ENCODE data around the gene MGAT5B. TPM values are rescaled to one million over a fixed set of nuclear protein-coding genes. Genes with fewer than 3 reads are reported as not detected.
"Not testable (repeated sequence)": the region's sequence is repeated elsewhere in the genome, so short reads cannot be mapped to it uniquely, and the experiment has no call there.

The MGAT5B gene
- total RNA-seq, 1 donor from 2014 or later, result 5.1 TPM

GRCh38 chr17:76973040-76973439 lies 104.8 kb downstream of the MGAT5B start:
- H3K4me3 ChIP-seq (ENCODE audit: low read depth, low read length), result no peak overlapping the region
- H3K27me3 ChIP-seq (ENCODE audit: control insufficient read depth, insufficient read depth, low read length), result peaks cover 12% of the 10 kb centered on the region
- no peak for DNase-seq (ENCODE audit: low read depth)
- H3K36me3 ChIP-seq (ENCODE audit: control insufficient read depth, insufficient read depth, low read length), result no peaks in the 10 kb centered on the region
- no peak for TF ChIP-seq CTCF (IDR thresholded peaks at IDR 0.05; ENCODE audit: insufficient read depth, low read length, poor library complexity, severe bottlenecking)

GRCh38 chr17:76974721-76975120 lies 106.5 kb downstream of the MGAT5B start:
- no peak overlapping the region for H3K4me3 ChIP-seq (ENCODE audit: low read depth, low read length)
- H3K27me3 ChIP-seq (ENCODE audit: control insufficient read depth, insufficient read depth, low read length), result peaks cover 6% of the 10 kb centered on the region
- no peak for TF ChIP-seq CTCF (IDR thresholded peaks at IDR 0.05; ENCODE audit: insufficient read depth, low read length, poor library complexity, severe bottlenecking)
- no peaks in the 10 kb centered on the region for H3K36me3 ChIP-seq (ENCODE audit: control insufficient read depth, insufficient read depth, low read length)
- DNase-seq (ENCODE audit: low read depth), result no peak

GRCh38 chr17:76978050-76978449 lies 109.8 kb downstream of the MGAT5B start:
- H3K27me3 ChIP-seq (ENCODE audit: control insufficient read depth, insufficient read depth, low read length); H3K36me3 ChIP-seq (ENCODE audit: control insufficient read depth, insufficient read depth, low read length): not testable (repeated sequence)

GRCh38 chr17:76981545-76982295 lies 113.5 kb downstream of the MGAT5B start:
- TF ChIP-seq CTCF (IDR thresholded peaks at IDR 0.05; ENCODE audit: insufficient read depth, low read length, poor library complexity, severe bottlenecking), result no peak
- no peak for DNase-seq (ENCODE audit: low read depth)

More at GRCh38 chr17:76978050-76978449, 109.8 kb downstream of the MGAT5B start:
- DNase-seq (ENCODE audit: low read depth); H3K4me3 ChIP-seq (ENCODE audit: low read depth, low read length): not testable (repeated sequence)

GRCh38 chr17:76982408-76983074 lies 114.3 kb downstream of the MGAT5B start:
- Histone ChIP-seq H3K36me3 (ENCODE audit: control insufficient read depth, insufficient read depth, low read length) (no peaks in the 10 kb centered on the region), H3K4me3 (ENCODE audit: low read depth, low read length) (no peak overlapping the region), H3K27me3 (ENCODE audit: control insufficient read depth, insufficient read depth, low read length) (peaks cover 19% of the 10 kb centered on the region)
- DNase-seq (ENCODE audit: low read depth), result no peak
- TF ChIP-seq CTCF (IDR thresholded peaks at IDR 0.05; ENCODE audit: insufficient read depth, low read length, poor library complexity, severe bottlenecking), result no peak

More at GRCh38 chr17:76981545-76982295, 113.5 kb downstream of the MGAT5B start:
- no peaks in the 10 kb centered on the region for H3K36me3 ChIP-seq (ENCODE audit: control insufficient read depth, insufficient read depth, low read length)
- peaks cover 14% of the 10 kb centered on the region for H3K27me3 ChIP-seq (ENCODE audit: control insufficient read depth, insufficient read depth, low read length)
- no peak overlapping the region for H3K4me3 ChIP-seq (ENCODE audit: low read depth, low read length)

GRCh38 chr17:76983075-76983775 lies 115.0 kb downstream of the MGAT5B start:
- DNase-seq (ENCODE audit: low read depth), result no peak
- no peak overlapping the region for H3K4me3 ChIP-seq (ENCODE audit: low read depth, low read length)
- H3K36me3 ChIP-seq (ENCODE audit: control insufficient read depth, insufficient read depth, low read length), result no peaks in the 10 kb centered on the region
- TF ChIP-seq CTCF (IDR thresholded peaks at IDR 0.05; ENCODE audit: insufficient read depth, low read length, poor library complexity, severe bottlenecking), result no peak
- H3K27me3 ChIP-seq (ENCODE audit: control insufficient read depth, insufficient read depth, low read length), result peaks cover 20% of the 10 kb centered on the region

Data from kidney epithelial cell (primary cell).